Activated B cell treated with CpG ODN at 0.5 μM for 24 hours (primary cell): ENCODE data around the gene NDUFV3. TPM values are rescaled to one million over a fixed set of nuclear protein-coding genes. Genes with fewer than 3 reads are reported as not detected.

ENCODE experiments used
- ATAC-seq: fragments of 200-7000 bp; cut with Tn5 transposase; one replicate; pipeline ENCODE4 v1.10.0; 2021; ENCODE audit warnings: low read depth, mild to moderate bottlenecking, moderate library complexity
- CTCF ChIA-PET: fragments of 350-600 bp; sonication (Branson Sonifier 250); formaldehyde crosslinking; loops from one replicate; lab custom pipeline; 2021; ENCODE audit warnings: antibody characterized with exemption; lab: Charles Lee
- POLR2A ChIA-PET: fragments of 350-600 bp; sonication (Branson Sonifier 250); formaldehyde crosslinking; loops from one replicate; lab custom pipeline; 2021; ENCODE audit warnings: antibody characterized with exemption; lab: Charles Lee
- DNase-seq: peaks from one replicate; pipeline ENCODE4 v3.0.0; 2022
- H3K27ac Mint-ChIP-seq: one replicate; pipeline ENCODE4 v1.8.0; 2020; ENCODE audit warnings: mixed read lengths
- H3K27me3 Mint-ChIP-seq: one replicate; pipeline ENCODE4 v1.8.0; 2021; ENCODE audit warnings: mixed read lengths
- H3K36me3 Mint-ChIP-seq: one replicate; pipeline ENCODE4 v1.8.0; 2021; ENCODE audit warnings: low read depth, mixed read lengths
- H3K4me1 Mint-ChIP-seq: one replicate; pipeline ENCODE4 v1.8.0; 2021; ENCODE audit warnings: mixed read lengths
- H3K4me3 Mint-ChIP-seq: one replicate; pipeline ENCODE4 v1.8.0; 2020; ENCODE audit warnings: mild to moderate bottlenecking, mixed read lengths
- H3K9me3 Mint-ChIP-seq: one replicate; pipeline ENCODE4 v1.8.0; 2020; ENCODE audit warnings: mixed read lengths
- CTCF ChIP-seq: fragments of 200-600 bp; IDR thresholded peaks from one replicate; pipeline ENCODE4 v1.8.0; 2022; ENCODE audit warnings: antibody characterized with exemption, mild to moderate bottlenecking
- intact Hi-C: fragments of 100-400 bp; cut with micrococcal nuclease; formaldehyde crosslinking; loops from one replicate; pipeline ENCODE4 v1.15.1; 2024
- total RNA-seq: library from RNA; stranded (reverse); gene quantifications from 2 replicates; pipeline ENCODE4 v1.2.3, GENCODE V29; 2022

Gene NDUFV3
- total RNA-seq, 1 donor from 2014 or later: 27.1 TPM

GRCh38 chr21:42862774-42863503, 30.2 kb upstream of the NDUFV3 start:
- Mint-ChIP-seq H3K4me1 (peaks cover 2% of the 10 kb centered on the region), H3K36me3 (peaks cover 82% of the 10 kb centered on the region), H3K9me3 (no peaks in the 10 kb centered on the region), H3K27me3 (no peaks in the 10 kb centered on the region), H3K27ac (no peak overlapping the region), H3K4me3 (no peak overlapping the region)
- no peak for TF ChIP-seq CTCF
- CTCF ChIA-PET: no interaction called here
- POLR2A ChIA-PET: interaction anchor here (0.5 to 0.6 kb wide), 2 partner anchors 124 to 269 kb away, joined by 3 to 4 read pairs; no protein-coding TSS in a partner anchor
- ATAC-seq: no peak
- DNase-seq: no peak
- intact Hi-C loops: no loop called here

GRCh38 chr21:42863504-42863870, 29.6 kb upstream of the NDUFV3 start:
- no peak overlapping the region for H3K4me3 Mint-ChIP-seq
- H3K27ac Mint-ChIP-seq: no peak overlapping the region
- ChIA-PET POLR2A (interaction anchor here (0.6 kb wide), 1 partner anchor 123 kb away, joined by 3 read pairs; no protein-coding TSS in a partner anchor), CTCF (no interaction called here)
- H3K27me3 Mint-ChIP-seq: no peaks in the 10 kb centered on the region
- H3K9me3 Mint-ChIP-seq: no peaks in the 10 kb centered on the region
- intact Hi-C loops: no loop called here
- peaks cover 2% of the 10 kb centered on the region for H3K4me1 Mint-ChIP-seq
- no peak for TF ChIP-seq CTCF
- no peak for ATAC-seq
- peaks cover 82% of the 10 kb centered on the region for H3K36me3 Mint-ChIP-seq
- no peak for DNase-seq

- Mint-ChIP-seq H3K9me3 (no peaks in the 10 kb centered on the region), H3K27ac (no peak overlapping the region), H3K4me3 (no peak overlapping the region), H3K36me3 (peaks cover 82% of the 10 kb centered on the region), H3K4me1 (peaks cover 2% of the 10 kb centered on the region), H3K27me3 (no peaks in the 10 kb centered on the region)
- ATAC-seq (no peak), DNase-seq (no peak)
- TF ChIP-seq CTCF: no peak
- ChIA-PET CTCF (no interaction called here), POLR2A (interaction anchor here (1.2 kb wide), 1 partner anchor 29 kb away, joined by 3 read pairs; the partner anchor contains the start of gene NDUFV3)
- intact Hi-C loops: no loop called here
Measured at GRCh38 chr21:42864286-42864685, 28.8 kb upstream of the NDUFV3 start.

GRCh38 chr21:42864815-42865775, 28.0 kb upstream of the NDUFV3 start:
- Mint-ChIP-seq H3K36me3 (peaks cover 86% of the 10 kb centered on the region), H3K9me3 (no peaks in the 10 kb centered on the region), H3K4me1 (peaks cover 2% of the 10 kb centered on the region), H3K27ac (no peak overlapping the region), H3K27me3 (no peaks in the 10 kb centered on the region), H3K4me3 (no peak overlapping the region)
- no peak for TF ChIP-seq CTCF
- POLR2A ChIA-PET: interaction anchor here (1.2 kb wide), 1 partner anchor 28 kb away, joined by 3 read pairs; the partner anchor contains the start of gene NDUFV3
- DNase-seq (no peak), ATAC-seq (no peak)
- CTCF ChIA-PET: no interaction called here
- intact Hi-C loops: no loop called here

GRCh38 chr21:42865776-42866160, 27.3 kb upstream of the NDUFV3 start:
- H3K9me3 Mint-ChIP-seq: no peaks in the 10 kb centered on the region
- POLR2A ChIA-PET: no interaction called here

More at GRCh38 chr21:42865776-42866160, 27.3 kb upstream of the NDUFV3 start:
- no peak overlapping the region for H3K27ac Mint-ChIP-seq
- H3K4me3 Mint-ChIP-seq: no peak overlapping the region
- no peak for TF ChIP-seq CTCF
- ATAC-seq (no peak), DNase-seq (no peak)
- peaks cover 86% of the 10 kb centered on the region for H3K36me3 Mint-ChIP-seq
- CTCF ChIA-PET: no interaction called here
- H3K4me1 Mint-ChIP-seq: peaks cover 2% of the 10 kb centered on the region
- H3K27me3 Mint-ChIP-seq: no peaks in the 10 kb centered on the region
- intact Hi-C loops: no loop called here
